Hematopoietic multipotent progenitor cell treated with erythropoietin and hydrocortisone succinate and interleukin-3 and kit ligand, for 15 days (in vitro differentiated cells): ENCODE measurements around the gene OR1G1.
"Not testable (repeated sequence)": the region's sequence is repeated elsewhere in the genome, so short reads cannot be mapped to it uniquely, and the experiment has no call there.

Source experiments
- DNase-seq: peaks from one replicate; pipeline ENCODE4 v3.0.0-alpha.2; 2015; ENCODE audit warnings: low spot score

The OR1G1 gene

GRCh38 chr17:3127451-3127850 lies at the start of gene OR1G1:
Gene OR1G1, minus strand, starts transcription at chr17:3127551. Its CDS starts 0 bp downstream, at chr17:3127551.
- DNase-seq, result no peak

- no peak for DNase-seq
These were observed 40.2 kb upstream of the OR1G1 start for GRCh38 chr17:3167574-3167973.

- no peak for DNase-seq
These were observed 29.9 kb upstream of the OR1G1 start for GRCh38 chr17:3157218-3157617.

GRCh38 chr17:3137494-3137893 lies 10.1 kb upstream of the OR1G1 start:
- DNase-seq, result not testable (repeated sequence)

GRCh38 chr17:3104322-3104721 lies 23.0 kb downstream of the OR1G1 start, which contains the start of gene OR1D2:
Gene OR1D2, minus strand, starts transcription at chr17:3104422. Its CDS starts 11,426 bp downstream, at chr17:3092996.
- no peak for DNase-seq
